HG03342 (cell line): ENCODE measurements around the gene SLC9A2.

ENCODE experiments used
- ATAC-seq: cut with Tn5 transposase; IDR thresholded peaks from one replicate; pipeline ENCODE4 v1.9.1; 2021; ENCODE audit warnings: mild to moderate bottlenecking, moderate library complexity; ENCODE audit not compliant: unreplicated experiment

Gene SLC9A2

GRCh38 chr2:102668171-102668570, 48.8 kb downstream of the SLC9A2 start:
- ATAC-seq, result no peak

GRCh38 chr2:102669401-102669800, 50.0 kb downstream of the SLC9A2 start:
- ATAC-seq, result no peak

- ATAC-seq, result no peak
Measured at GRCh38 chr2:102672107-102672776, 52.9 kb downstream of the SLC9A2 start.

GRCh38 chr2:102674370-102674769, 55.0 kb downstream of the SLC9A2 start:
- ATAC-seq, result no peak

GRCh38 chr2:102674836-102675235, 55.5 kb downstream of the SLC9A2 start:
- no peak for ATAC-seq

- ATAC-seq, result no peak
Measured at GRCh38 chr2:102677244-102678215, 58.2 kb downstream of the SLC9A2 start.

- ATAC-seq, result no peak
Measured at GRCh38 chr2:102678442-102678841, 59.1 kb downstream of the SLC9A2 start.

GRCh38 chr2:102686479-102687439, 67.4 kb downstream of the SLC9A2 start:
- peak; percentile 71 for ATAC-seq

- no peak for ATAC-seq
Measured at GRCh38 chr2:102690012-102690411, 70.7 kb downstream of the SLC9A2 start.

GRCh38 chr2:102696463-102696862, 77.1 kb downstream of the SLC9A2 start:
- no peak for ATAC-seq

- no peak for ATAC-seq
Measured at GRCh38 chr2:102698369-102699111, 79.2 kb downstream of the SLC9A2 start.

- no peak for ATAC-seq
Measured at GRCh38 chr2:102703305-102703704, 84.0 kb downstream of the SLC9A2 start.

GRCh38 chr2:102703748-102704147, 84.4 kb downstream of the SLC9A2 start:
- no peak for ATAC-seq

- no peak for ATAC-seq
Measured at GRCh38 chr2:102704531-102704930, 85.2 kb downstream of the SLC9A2 start.

GRCh38 chr2:102707796-102708695, 88.7 kb downstream of the SLC9A2 start:
- ATAC-seq, result no peak

- ATAC-seq, result no peak
Measured at GRCh38 chr2:102708847-102709559, 89.7 kb downstream of the SLC9A2 start.

GRCh38 chr2:102717308-102718018, 98.1 kb downstream of the SLC9A2 start:
- no peak for ATAC-seq
